Esophagus squamous epithelium (tissue), 4 donors: ENCODE results near the gene MRPS26.

ENCODE experiments used
- POLR2A ChIP-seq, 4 donors: fragments of 450-650 bp; IDR thresholded peaks; one replicate each; pipeline ENCODE4 v1.6.1; 2017; ENCODE audit warnings: antibody characterized with exemption in 4 of 4, mild to moderate bottlenecking in 4 of 4, moderate library complexity in 3 of 4
- TF ChIP-seq, protein P1 (sequence below), 6 experiments: fragments of 450-650 bp in 4 of 6; fragments of 200-600 bp in 2 of 6; sonication (generic) in 2 of 6; IDR thresholded peaks; one replicate each; pipeline ENCODE4 v1.5.1; 2016 to 2019; ENCODE audit warnings: antibody characterized with exemption in 6 of 6, mild to moderate bottlenecking in 4 of 6, moderate library complexity in 4 of 6

DNA sequence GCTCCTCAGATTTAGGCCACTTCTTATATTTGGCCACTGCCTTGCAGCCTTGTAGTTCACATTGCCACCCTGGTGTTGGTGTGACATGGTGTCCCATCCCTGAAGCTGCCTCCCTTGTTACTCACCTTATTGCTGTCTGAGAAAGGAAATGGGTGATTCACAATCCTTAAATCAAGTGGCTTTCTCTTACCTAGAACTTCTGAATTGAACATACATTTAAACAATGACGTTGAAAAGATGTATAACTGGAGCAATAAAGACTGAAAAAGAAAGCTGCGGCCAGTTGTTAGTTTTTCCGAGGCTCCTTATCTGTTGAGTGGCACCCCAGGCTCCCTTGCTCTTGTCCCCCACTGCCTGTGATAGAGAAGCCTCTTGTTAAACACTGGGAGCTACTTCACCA is 31.2 kb upstream of the MRPS26 start:
- no peak for TF ChIP-seq POLR2A (IDR thresholded peaks at IDR 0.05)
- TF ChIP-seq, protein P1, sequence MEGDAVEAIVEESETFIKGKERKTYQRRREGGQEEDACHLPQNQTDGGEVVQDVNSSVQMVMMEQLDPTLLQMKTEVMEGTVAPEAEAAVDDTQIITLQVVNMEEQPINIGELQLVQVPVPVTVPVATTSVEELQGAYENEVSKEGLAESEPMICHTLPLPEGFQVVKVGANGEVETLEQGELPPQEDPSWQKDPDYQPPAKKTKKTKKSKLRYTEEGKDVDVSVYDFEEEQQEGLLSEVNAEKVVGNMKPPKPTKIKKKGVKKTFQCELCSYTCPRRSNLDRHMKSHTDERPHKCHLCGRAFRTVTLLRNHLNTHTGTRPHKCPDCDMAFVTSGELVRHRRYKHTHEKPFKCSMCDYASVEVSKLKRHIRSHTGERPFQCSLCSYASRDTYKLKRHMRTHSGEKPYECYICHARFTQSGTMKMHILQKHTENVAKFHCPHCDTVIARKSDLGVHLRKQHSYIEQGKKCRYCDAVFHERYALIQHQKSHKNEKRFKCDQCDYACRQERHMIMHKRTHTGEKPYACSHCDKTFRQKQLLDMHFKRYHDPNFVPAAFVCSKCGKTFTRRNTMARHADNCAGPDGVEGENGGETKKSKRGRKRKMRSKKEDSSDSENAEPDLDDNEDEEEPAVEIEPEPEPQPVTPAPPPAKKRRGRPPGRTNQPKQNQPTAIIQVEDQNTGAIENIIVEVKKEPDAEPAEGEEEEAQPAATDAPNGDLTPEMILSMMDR (IDR thresholded peaks at IDR 0.05), result no peak
